GM04504 (cell line): ENCODE data around the gene NEK7.
"Not testable (repeated sequence)": the region's sequence is repeated elsewhere in the genome, so short reads cannot be mapped to it uniquely, and the experiment has no call there.

Source experiments
- DNase-seq: peaks from one replicate; pipeline ENCODE4 v3.0.0-alpha.2; 2012; ENCODE audit warnings: low read depth

The NEK7 gene

DNA sequence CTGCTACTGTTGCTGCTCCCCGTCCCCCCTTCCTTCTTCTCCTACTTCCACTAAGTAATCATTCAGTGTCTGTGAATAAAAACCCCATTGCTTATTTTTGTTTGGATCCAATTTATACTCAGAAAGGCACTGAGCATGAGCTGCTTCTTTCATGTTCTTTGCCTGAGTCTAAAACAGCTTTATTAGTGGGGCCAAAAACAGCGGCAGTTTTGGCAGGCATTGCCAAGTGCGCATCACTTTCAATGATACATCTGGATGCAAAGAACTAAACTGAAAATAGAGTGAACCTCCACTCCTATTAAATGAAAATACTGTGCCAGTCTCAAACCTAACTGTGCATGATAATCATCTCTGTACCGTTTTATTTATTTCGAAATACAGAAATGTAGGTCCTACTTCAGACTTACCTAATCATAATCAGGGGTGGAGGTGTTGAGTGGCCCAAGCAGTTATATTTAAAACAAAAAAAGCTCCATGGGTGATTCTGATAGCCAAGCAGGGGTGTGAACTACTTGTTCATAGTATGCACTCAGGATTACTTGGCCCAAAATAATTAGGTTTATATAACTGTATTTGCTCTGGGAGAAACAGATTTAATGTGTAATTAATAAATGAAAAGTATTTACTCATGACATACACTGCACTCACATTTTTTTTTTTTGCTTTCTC, 48.4 kb downstream of the NEK7 start:
- no peak for DNase-seq

DNA sequence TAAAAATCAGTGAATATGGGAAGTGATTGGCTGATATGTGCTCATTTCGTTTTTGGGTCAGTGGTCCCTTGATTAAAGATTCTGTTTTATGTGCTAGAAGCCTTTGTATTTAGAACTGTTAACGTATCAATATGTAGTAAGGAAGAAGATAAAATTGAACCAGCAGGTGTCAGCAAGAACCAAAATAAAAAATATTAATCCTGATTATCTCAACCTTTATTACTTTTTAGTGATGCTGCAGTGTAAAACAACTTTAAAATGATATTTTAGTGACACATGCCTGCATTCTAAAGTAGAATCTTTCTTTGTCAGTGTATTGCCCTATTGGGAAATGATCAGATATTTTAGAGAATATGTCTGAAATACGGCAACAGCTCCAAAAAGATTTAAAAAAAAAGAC, 49.5 kb downstream of the NEK7 start:
- no peak for DNase-seq

- no peak for DNase-seq
Measured at GRCh38 chr1:198211696-198212095, 54.9 kb downstream of the NEK7 start.

- no peak for DNase-seq
Measured at GRCh38 chr1:198212126-198212525, 55.3 kb downstream of the NEK7 start.

GRCh38 chr1:198212675-198213074, 55.9 kb downstream of the NEK7 start:
- DNase-seq = peak; percentile 65

GRCh38 chr1:198214924-198215323, 58.1 kb downstream of the NEK7 start:
- DNase-seq = no peak

DNA sequence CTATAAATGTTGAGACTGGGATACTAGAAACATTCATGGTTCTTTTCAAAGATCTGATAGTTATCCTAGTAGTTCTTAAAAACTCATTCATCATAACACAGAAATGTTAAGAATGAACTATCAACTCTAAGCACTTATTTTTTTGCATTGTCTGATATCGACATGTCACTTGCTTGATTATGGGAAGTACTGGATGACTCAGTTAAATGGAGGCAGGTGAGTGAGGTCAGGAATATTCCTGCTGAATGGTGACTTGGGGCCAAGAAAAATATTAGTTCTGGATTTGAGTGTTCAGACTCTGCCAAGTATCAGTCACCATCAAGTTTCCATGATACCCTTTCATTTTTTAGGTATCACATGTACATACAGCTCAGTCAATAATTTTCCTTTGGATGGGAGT, 63.6 kb downstream of the NEK7 start:
- no peak for DNase-seq

DNA sequence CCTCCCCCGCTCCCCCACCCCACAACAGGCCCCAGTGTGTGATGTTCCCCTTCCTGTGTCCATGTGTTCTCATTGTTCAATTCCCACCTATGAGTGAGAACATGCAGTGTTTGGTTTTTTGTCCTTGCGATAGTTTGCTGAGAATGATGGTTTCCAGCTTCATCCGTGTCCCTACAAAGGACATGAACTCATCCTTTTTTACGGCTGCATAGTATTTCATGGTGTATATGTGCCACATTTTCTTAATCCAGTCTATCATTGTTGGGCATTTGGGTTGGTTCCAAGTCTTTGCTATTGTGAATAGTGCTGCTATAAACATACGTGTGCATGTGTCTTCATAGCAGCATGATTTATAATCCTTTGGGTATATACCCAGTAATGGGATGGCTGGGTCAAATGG, 70.2 kb downstream of the NEK7 start:
- DNase-seq = not testable (repeated sequence)

DNA sequence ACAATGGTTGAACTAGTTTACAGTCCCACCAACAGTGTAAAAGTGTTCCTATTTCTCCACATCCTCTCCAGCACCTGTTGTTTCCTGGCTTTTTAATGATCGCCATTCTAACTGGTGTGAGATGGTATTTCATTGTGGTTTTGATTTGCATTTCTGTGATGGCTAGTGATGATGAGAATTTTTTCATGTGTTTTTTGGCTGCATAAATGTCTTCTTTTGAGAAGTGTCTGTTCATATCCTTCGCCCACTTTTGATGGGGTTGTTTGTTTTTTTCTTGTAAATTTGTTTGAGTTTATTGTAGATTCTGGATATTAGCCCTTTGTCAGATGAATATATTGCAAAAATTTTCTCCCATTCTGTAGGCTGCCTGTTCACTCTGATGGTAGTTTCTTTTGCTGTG, 70.7 kb downstream of the NEK7 start:
- not testable (repeated sequence) for DNase-seq

GRCh38 chr1:198228925-198229324, 72.1 kb downstream of the NEK7 start:
- DNase-seq = no peak

GRCh38 chr1:198231779-198232178, 75.0 kb downstream of the NEK7 start:
- no peak for DNase-seq

GRCh38 chr1:198232378-198232777, 75.6 kb downstream of the NEK7 start:
- no peak for DNase-seq

- DNase-seq = no peak
Measured at GRCh38 chr1:198232940-198233675, 76.3 kb downstream of the NEK7 start.

- DNase-seq = no peak
Measured at GRCh38 chr1:198234520-198235251, 77.9 kb downstream of the NEK7 start.

DNA sequence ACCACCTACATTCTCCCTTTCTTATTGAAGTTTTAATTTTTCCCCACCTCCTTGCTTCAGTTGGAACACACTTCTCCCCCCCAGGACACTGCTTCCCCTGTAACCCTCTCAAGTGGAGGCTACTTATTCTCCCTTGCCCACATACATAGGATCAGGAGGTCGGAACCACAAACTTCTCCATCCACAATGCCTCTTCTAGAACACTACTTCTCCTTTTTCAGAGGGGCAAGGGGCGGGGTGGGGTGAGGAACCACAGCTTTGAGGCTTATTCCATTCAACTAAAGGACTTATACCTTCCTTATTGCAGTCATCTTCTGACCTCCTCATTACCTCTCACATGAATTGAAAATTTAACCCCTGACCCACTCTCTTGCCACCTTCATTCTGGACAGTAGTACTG, 81.3 kb downstream of the NEK7 start:
- no peak for DNase-seq

- DNase-seq = no peak
Measured at GRCh38 chr1:198241553-198241952, 84.8 kb downstream of the NEK7 start.

DNA sequence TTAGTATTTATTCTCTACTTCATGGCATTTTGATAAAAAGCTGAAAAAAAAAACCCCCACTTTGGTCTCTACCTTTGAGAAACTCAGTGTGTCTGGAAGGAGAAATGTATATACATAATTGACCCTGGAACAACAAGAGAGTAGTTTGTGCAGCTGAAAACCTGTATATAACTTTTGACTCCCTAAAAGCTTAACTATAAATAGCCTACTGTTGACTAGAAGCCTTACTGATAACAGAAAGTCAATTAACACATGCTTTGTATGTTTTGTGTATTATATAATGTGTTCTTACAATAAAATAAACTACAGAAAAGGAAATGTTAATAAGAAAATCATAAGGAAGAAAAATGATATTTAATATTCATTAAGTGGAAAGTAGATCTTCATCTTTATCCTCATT, 88.0 kb downstream of the NEK7 start:
- no peak for DNase-seq

DNA sequence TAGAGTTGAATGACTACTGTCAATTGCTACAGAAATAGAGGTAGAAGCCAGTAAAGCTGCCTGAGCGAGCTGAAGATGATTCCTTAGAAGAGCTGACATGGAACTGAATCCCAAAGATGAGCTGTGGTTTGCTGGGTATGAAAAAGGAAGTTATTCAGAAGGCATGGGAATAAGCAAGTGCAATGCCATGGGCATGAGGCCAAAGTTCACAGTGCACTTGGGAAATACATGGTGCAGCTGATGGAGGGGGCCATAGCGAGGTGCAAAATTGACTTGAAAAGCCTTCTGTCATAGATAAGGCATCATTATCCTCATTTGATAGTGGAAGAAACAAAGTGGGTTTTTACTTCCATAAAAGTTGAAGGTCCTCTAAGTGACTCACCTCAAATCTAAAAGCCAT, 88.6 kb downstream of the NEK7 start:
- no peak for DNase-seq

DNA sequence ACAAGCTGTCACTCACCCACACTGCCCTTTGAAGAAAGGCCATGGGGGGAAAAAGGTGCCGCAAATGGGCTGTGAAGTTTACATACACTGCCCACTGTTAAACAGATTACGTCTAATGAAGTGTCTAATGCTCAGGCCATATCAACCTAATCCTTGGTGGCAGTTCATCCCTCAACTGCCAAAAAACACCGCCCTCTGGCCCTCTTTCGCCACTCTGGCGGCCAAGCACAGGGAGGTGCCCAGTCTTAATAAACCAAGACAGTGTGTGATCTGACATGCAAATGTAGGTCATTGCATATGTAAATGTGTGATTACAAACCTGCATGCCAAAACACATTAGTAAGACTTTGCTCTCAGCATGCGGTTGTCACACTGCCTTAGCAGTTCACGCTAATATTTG, 89.5 kb downstream of the NEK7 start:
- DNase-seq = no peak

- DNase-seq = no peak
Measured at GRCh38 chr1:198253259-198253658, 96.5 kb downstream of the NEK7 start.

DNA sequence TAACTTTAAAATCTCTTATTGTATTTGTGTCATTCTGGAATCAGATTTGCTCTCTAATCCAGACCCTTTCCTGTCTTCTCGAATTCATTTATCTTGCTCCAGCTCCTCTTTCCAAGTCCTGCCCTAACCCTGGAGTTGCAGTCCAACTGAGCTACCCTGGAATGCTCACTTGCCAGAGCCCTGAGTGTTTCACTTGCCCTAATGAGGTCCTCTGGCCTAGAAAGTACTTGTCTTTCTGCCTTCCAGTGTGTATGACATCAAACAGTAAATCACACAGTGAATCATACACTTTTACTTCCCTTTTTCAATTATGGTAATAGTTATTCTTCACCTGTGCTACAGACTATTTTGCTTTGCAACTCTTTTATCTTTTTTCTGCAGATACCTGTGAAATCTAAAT, 96.9 kb downstream of the NEK7 start:
- DNase-seq = peak; percentile 38

- DNase-seq = no peak
Measured at GRCh38 chr1:198254521-198254920, 97.7 kb downstream of the NEK7 start.

- DNase-seq = no peak
Measured at GRCh38 chr1:198254948-198255347, 98.2 kb downstream of the NEK7 start.
